DOHH2 (cell line): Measurements from ENCODE around the gene KDM5B.

Experiments used
- H3F3A ChIP-seq: fragments of 200-600 bp; sonication (generic), shearing (Covaris generic); 2 replicates; pipeline ENCODE4 v1.6.0; 2016; ENCODE audit warnings: antibody characterized with exemption, mild to moderate bottlenecking; ENCODE audit not compliant: control insufficient read depth, insufficient read depth
- H3K27ac ChIP-seq: fragments of 200-600 bp; sonication (generic); 2 replicates; pipeline ENCODE4 v1.5.1; 2014; ENCODE audit warnings: low read depth, mild to moderate bottlenecking, low read length, moderate library complexity
- H3K27me3 ChIP-seq: fragments of 200-600 bp; sonication (generic); 2 replicates; pipeline ENCODE4 v1.6.1; 2014; ENCODE audit warnings: mild to moderate bottlenecking, low read length, mixed read lengths; ENCODE audit not compliant: control insufficient read depth
- H3K36me3 ChIP-seq: fragments of 200-600 bp; sonication (generic); 2 replicates; pipeline ENCODE4 v1.6.1; 2014; ENCODE audit warnings: mild to moderate bottlenecking, low read length, moderate library complexity, mixed read lengths; ENCODE audit not compliant: control insufficient read depth
- H3K4me1 ChIP-seq: fragments of 200-600 bp; sonication (generic); 2 replicates; pipeline ENCODE4 v1.6.1; 2014; ENCODE audit warnings: mild to moderate bottlenecking, low read length, mixed read lengths; ENCODE audit not compliant: control insufficient read depth
- H3K4me2 ChIP-seq: fragments of 200-600 bp; sonication (generic); 2 replicates; pipeline ENCODE4 v1.6.0; 2014; ENCODE audit warnings: mild to moderate bottlenecking, low read length, moderate library complexity
- H3K4me3 ChIP-seq: fragments of 200-600 bp; sonication (generic); 2 replicates; pipeline ENCODE4 v1.5.1; 2014; ENCODE audit warnings: mild to moderate bottlenecking, low read length, mixed read lengths
- H3K79me2 ChIP-seq: fragments of 200-600 bp; sonication (generic); 2 replicates; pipeline ENCODE4 v1.6.1; 2014; ENCODE audit warnings: mild to moderate bottlenecking, low read length, mixed read lengths; ENCODE audit not compliant: control insufficient read depth
- H3K9me2 ChIP-seq: fragments of 200-600 bp; sonication (generic); replicated peaks from 2 replicates; pipeline ENCODE4 v1.6.1; 2014; ENCODE audit warnings: mild to moderate bottlenecking, low read length, mixed read lengths; ENCODE audit not compliant: control insufficient read depth
- H3K9me3 ChIP-seq: fragments of 200-600 bp; sonication (generic); 2 replicates; pipeline ENCODE4 v1.6.1; 2014; ENCODE audit warnings: antibody characterized with exemption, low read length, mixed read lengths; ENCODE audit not compliant: control insufficient read depth, insufficient read depth
- H4K20me1 ChIP-seq: fragments of 200-600 bp; sonication (generic); 2 replicates; pipeline ENCODE4 v1.6.0; 2014; ENCODE audit warnings: low read depth, mild to moderate bottlenecking, antibody characterized with exemption, low read length, moderate library complexity; ENCODE audit not compliant: control insufficient read depth, insufficient read depth
- CTCF ChIP-seq: fragments of 200-600 bp; sonication (generic); IDR thresholded peaks from one replicate; pipeline ENCODE4 v1.5.1; 2014; ENCODE audit warnings: antibody characterized with exemption, mild to moderate bottlenecking, low read depth, low read length; ENCODE audit not compliant: poor library complexity, severe bottlenecking
- EZH2phosphoT487 ChIP-seq: fragments of 200-600 bp; sonication (generic); IDR thresholded peaks from 2 replicates; pipeline ENCODE4 v1.6.1; 2017; ENCODE audit warnings: borderline replicate concordance, mild to moderate bottlenecking, antibody characterized with exemption, low read length, moderate library complexity, mixed read lengths

KDM5B gene

GRCh38 chr1:202802998-202803932, 5.0 kb downstream of the KDM5B start:
- Histone ChIP-seq H3K36me3 (no peaks in the 10 kb centered on the region), H3K4me2 (no peak overlapping the region), H3K4me1 (peaks cover 7% of the 10 kb centered on the region; the same call in 1 of the 2 replicates), H4K20me1 (no peaks in the 10 kb centered on the region), H3K9me3 (no peaks in the 10 kb centered on the region), H3K9me2 (no peaks in the 10 kb centered on the region), H3F3A (no peaks in the 10 kb centered on the region), H3K4me3 (no peak overlapping the region), H3K79me2 (no peaks in the 10 kb centered on the region), H3K27ac (no peak overlapping the region), H3K27me3 (peaks cover 46% of the 10 kb centered on the region)
- TF ChIP-seq CTCF (no peak), EZH2phosphoT487 (no peak)

- TF ChIP-seq CTCF (no peak), EZH2phosphoT487 (no peak)
- Histone ChIP-seq H3K27me3 (peaks cover 39% of the 10 kb centered on the region), H3K9me2 (no peaks in the 10 kb centered on the region), H3K27ac (no peak overlapping the region), H3K79me2 (no peaks in the 10 kb centered on the region), H3K4me1 (no peaks in the 10 kb centered on the region), H3F3A (no peaks in the 10 kb centered on the region), H3K4me2 (no peak overlapping the region), H3K4me3 (no peak overlapping the region), H3K36me3 (no peaks in the 10 kb centered on the region), H3K9me3 (no peaks in the 10 kb centered on the region), H4K20me1 (no peaks in the 10 kb centered on the region)
Measured at GRCh38 chr1:202802034-202802433, 6.2 kb downstream of the KDM5B start.

- H3K9me2 ChIP-seq: no peaks in the 10 kb centered on the region
- no peak overlapping the region for H3K4me2 ChIP-seq
- TF ChIP-seq EZH2phosphoT487: no peak
- TF ChIP-seq CTCF: no peak
- H3K27me3 ChIP-seq: peaks cover 37% of the 10 kb centered on the region
- H3K4me3 ChIP-seq: no peak overlapping the region
- no peaks in the 10 kb centered on the region for H3K79me2 ChIP-seq
- H3K4me1 ChIP-seq: no peaks in the 10 kb centered on the region
- H4K20me1 ChIP-seq: no peaks in the 10 kb centered on the region
- H3K27ac ChIP-seq: no peak overlapping the region
- no peaks in the 10 kb centered on the region for H3K36me3 ChIP-seq
- H3K9me3 ChIP-seq: no peaks in the 10 kb centered on the region
- H3F3A ChIP-seq: no peaks in the 10 kb centered on the region
Measured at GRCh38 chr1:202801175-202801574, 7.0 kb downstream of the KDM5B start.
